H9 (cell line): ENCODE data around the gene ZBP1. TPM values are rescaled to one million over a fixed set of nuclear protein-coding genes. Genes with fewer than 3 reads are reported as not detected.

Experiments used
- DNase-seq: peaks from one replicate; pipeline ENCODE4 v3.0.0-alpha.2; 2017
- H2AFZ ChIP-seq: one replicate; pipeline ENCODE4 v1.6.1; 2013; ENCODE audit warnings: mild to moderate bottlenecking, low read length, control low read depth, moderate library complexity
- H2AK5ac ChIP-seq: 2 replicates; pipeline ENCODE4 v1.6.1; 2013; ENCODE audit warnings: low read length, control low read depth, mixed read lengths; ENCODE audit not compliant: insufficient read length
- H2BK120ac ChIP-seq: one replicate; pipeline ENCODE4 v1.6.1; 2013; ENCODE audit warnings: low read depth, mild to moderate bottlenecking, low read length, control low read depth, inconsistent platforms; ENCODE audit not compliant: poor library complexity, severe bottlenecking
- H2BK12ac ChIP-seq: 2 replicates; pipeline ENCODE4 v1.6.1; 2013; ENCODE audit warnings: low read length, control low read depth, mixed read lengths, low read depth; ENCODE audit not compliant: insufficient read length
- H2BK15ac ChIP-seq: 2 replicates; pipeline ENCODE4 v1.6.1; 2013; ENCODE audit warnings: low read depth, low read length, control low read depth
- H2BK20ac ChIP-seq: one replicate; pipeline ENCODE4 v1.6.1; 2013; ENCODE audit warnings: low read depth, mild to moderate bottlenecking, low read length, control low read depth, inconsistent platforms; ENCODE audit not compliant: poor library complexity, severe bottlenecking
- H2BK5ac ChIP-seq: 2 replicates; pipeline ENCODE4 v1.6.1; 2013; ENCODE audit warnings: low read length, control low read depth, mixed read lengths; ENCODE audit not compliant: insufficient read length
- H3K14ac ChIP-seq: 2 replicates; pipeline ENCODE4 v1.6.1; 2013; ENCODE audit warnings: low read length, control low read depth; ENCODE audit not compliant: insufficient read depth
- H3K18ac ChIP-seq: 2 replicates; pipeline ENCODE4 v1.6.1; 2013; ENCODE audit warnings: low read depth, mild to moderate bottlenecking, mixed read lengths, low read length, control low read depth; ENCODE audit not compliant: insufficient read length
- H3K23ac ChIP-seq: 2 replicates; pipeline ENCODE4 v1.6.1; 2013; ENCODE audit warnings: low read length, control low read depth, mixed read lengths, low read depth; ENCODE audit not compliant: insufficient read length
- H3K23me2 ChIP-seq: 2 replicates; pipeline ENCODE4 v1.6.1; 2013; ENCODE audit warnings: low read depth, mild to moderate bottlenecking, mixed read lengths, low read length, control low read depth; ENCODE audit not compliant: insufficient read length, poor library complexity, severe bottlenecking
- H3K27ac ChIP-seq: 2 replicates; pipeline ENCODE4 v1.5.1; 2013; ENCODE audit warnings: low read length, control low read depth, mixed read lengths, low read depth; ENCODE audit not compliant: insufficient read length
- H3K27me3 ChIP-seq: 2 replicates; pipeline ENCODE4 v1.6.1; 2013; ENCODE audit warnings: low read length, control low read depth, inconsistent platforms; ENCODE audit not compliant: insufficient read depth
- H3K4ac ChIP-seq: 2 replicates; pipeline ENCODE4 v1.6.1; 2013; ENCODE audit warnings: low read depth, mild to moderate bottlenecking, control low read depth, inconsistent platforms, low read length, moderate library complexity
- H3K4me1 ChIP-seq: 2 replicates; pipeline ENCODE4 v1.6.1; 2013; ENCODE audit warnings: low read length, control low read depth, inconsistent platforms; ENCODE audit not compliant: insufficient read depth
- H3K4me2 ChIP-seq: 2 replicates; pipeline ENCODE4 v1.6.1; 2013; ENCODE audit warnings: low read length, control low read depth, mixed read lengths; ENCODE audit not compliant: insufficient read length, insufficient read depth
- H3K56ac ChIP-seq: 2 replicates; pipeline ENCODE4 v1.6.1; 2013; ENCODE audit warnings: low read depth, mild to moderate bottlenecking, mixed read lengths, low read length, control low read depth; ENCODE audit not compliant: insufficient read length
- H3K79me1 ChIP-seq: 2 replicates; pipeline ENCODE4 v1.6.1; 2013; ENCODE audit warnings: low read depth, mild to moderate bottlenecking, moderate library complexity, low read length, control low read depth, inconsistent platforms; ENCODE audit not compliant: insufficient read depth, poor library complexity, severe bottlenecking
- H3K79me2 ChIP-seq: 2 replicates; pipeline ENCODE4 v1.6.1; 2013; ENCODE audit warnings: low read length, control low read depth, inconsistent platforms; ENCODE audit not compliant: insufficient read depth
- H3K9ac ChIP-seq: 2 replicates; pipeline ENCODE4 v1.6.1; 2013; ENCODE audit warnings: low read length, control low read depth, mixed read lengths; ENCODE audit not compliant: insufficient read length; ENCODE audit errors: extremely low read depth
- H3K9me3 ChIP-seq: one replicate; pipeline ENCODE4 v1.6.1; 2013; ENCODE audit warnings: low read depth, low read length, inconsistent platforms; ENCODE audit not compliant: control insufficient read depth
- H3T11ph ChIP-seq: one replicate; pipeline ENCODE4 v1.6.1; 2013; ENCODE audit warnings: mild to moderate bottlenecking, low read length, control low read depth, inconsistent platforms
- H4K20me1 ChIP-seq: one replicate; pipeline ENCODE4 v1.6.1; 2013; ENCODE audit not compliant: control insufficient read depth, insufficient read length, insufficient read depth
- H4K5ac ChIP-seq: 2 replicates; pipeline ENCODE4 v1.6.1; 2013; ENCODE audit warnings: low read depth, mild to moderate bottlenecking, mixed read lengths, low read length, control low read depth; ENCODE audit not compliant: insufficient read length
- H4K8ac ChIP-seq: replicated peaks from 2 replicates; pipeline ENCODE4 v1.6.1; 2013; ENCODE audit warnings: low read length, control low read depth, mixed read lengths, low read depth; ENCODE audit not compliant: insufficient read length
- H4K91ac ChIP-seq: 2 replicates; pipeline ENCODE4 v1.6.1; 2013; ENCODE audit warnings: low read depth, mild to moderate bottlenecking, moderate library complexity, mixed read lengths, low read length, control low read depth; ENCODE audit not compliant: insufficient read length
- H3K27ac Mint-ChIP-seq, 3 experiments: 2 replicates in 2 of 3; 3 replicates in 1 of 3; pipeline ENCODE4 v1.8.0; 2020 to 2021; ENCODE audit warnings: mixed read lengths in 3 of 3, mild to moderate bottlenecking in 1 of 3, moderate library complexity in 1 of 3
- H3K27me3 Mint-ChIP-seq: 2 replicates; pipeline ENCODE4 v1.8.0; 2021; ENCODE audit warnings: low read depth, mild to moderate bottlenecking, moderate library complexity, mixed read lengths
- H3K36me3 Mint-ChIP-seq, 3 experiments: 2 replicates in 2 of 3; 3 replicates in 1 of 3; pipeline ENCODE4 v1.8.0; 2020 to 2021; ENCODE audit warnings: low read depth in 3 of 3, mixed read lengths in 3 of 3; ENCODE audit not compliant: insufficient read depth in 1 of 3
- H3K4me1 Mint-ChIP-seq, 2 experiments: 2 replicates each; pipeline ENCODE4 v1.8.0; 2020; ENCODE audit warnings: mixed read lengths in 2 of 2
- H3K4me3 Mint-ChIP-seq, 2 experiments: 2 replicates in 1 of 2; 3 replicates in 1 of 2; pipeline ENCODE4 v1.8.0; 2020 to 2021; ENCODE audit warnings: mild to moderate bottlenecking in 2 of 2, mixed read lengths in 2 of 2, moderate library complexity in 1 of 2
- H3K9me3 Mint-ChIP-seq, 2 experiments: 2 replicates in 1 of 2; 3 replicates in 1 of 2; pipeline ENCODE4 v1.8.0; 2020; ENCODE audit warnings: mild to moderate bottlenecking in 2 of 2, mixed read lengths in 2 of 2, moderate library complexity in 1 of 2
- WGBS: extraction: QIAGEN DNeasy Blood & Tissue Kit; methylation state at CpG from one replicate; pipeline ENCODE4 v1.1.7; 2013; ENCODE audit warnings: missing lambda C conversion rate, low lambda C conversion rate, mixed read lengths; ENCODE audit not compliant: insufficient read length; ENCODE audit errors: extremely low coverage; 5-methylcytosine and 5-hydroxymethylcytosine counted together
- total RNA-seq: library from RNA; stranded (reverse); gene quantifications from 2 replicates; pipeline ENCODE4 v1.2.1, GENCODE V29; 2021
- TF ChIP-seq, protein P1 (sequence below): fragments of 200-600 bp; sonication (generic); conservative IDR thresholded peaks from 3 replicates; pipeline ENCODE4 v1.8.0; 2021; ENCODE audit warnings: antibody characterized with exemption, mild to moderate bottlenecking

ZBP1 gene
- total RNA-seq, 1 experiment from 2014 or later, result not detected

DNA sequence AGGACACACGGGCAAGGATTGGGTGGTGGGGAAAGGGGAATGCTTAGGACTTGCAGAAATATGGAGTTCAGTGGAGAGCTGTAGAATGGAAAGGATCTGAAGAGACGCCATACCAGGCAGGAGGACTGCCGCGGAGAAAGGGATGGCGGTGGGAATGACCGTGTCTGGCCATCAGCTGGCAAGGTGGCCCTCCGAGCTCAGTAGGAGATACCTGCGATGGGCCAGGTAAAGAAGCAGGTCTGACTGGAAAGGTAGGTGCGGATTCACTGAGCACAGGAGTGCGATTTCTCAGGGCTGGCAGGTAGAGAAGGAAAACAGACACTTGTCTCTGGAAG, 33.3 kb downstream of the ZBP1 start:
- no peak overlapping the region for H2AK5ac ChIP-seq
- no peak overlapping the region for H3K18ac ChIP-seq
- no peak for DNase-seq
- H3K4me3 Mint-ChIP-seq, result no peak overlapping the region
- no peak overlapping the region for H2BK5ac ChIP-seq
- H3K4me1 ChIP-seq, result no peaks in the 10 kb centered on the region
- no peak overlapping the region for H2AFZ ChIP-seq
- H2BK15ac ChIP-seq, result no peak overlapping the region
- no peaks in the 10 kb centered on the region for H4K20me1 ChIP-seq
- H3K9me3 Mint-ChIP-seq, result peaks cover 0 to 9% of the 10 kb centered on the region in 2 experiments; a peak in 3 of 5 replicates
- no peaks in the 10 kb centered on the region for H3K23me2 ChIP-seq
- H3K79me1 ChIP-seq, result no peaks in the 10 kb centered on the region
- H3K27me3 Mint-ChIP-seq, result peaks cover 7% of the 10 kb centered on the region
- no peak overlapping the region for H3K4ac ChIP-seq
- no peak overlapping the region for H3K14ac ChIP-seq
- H3K9me3 ChIP-seq, result no peaks in the 10 kb centered on the region
- H3K9ac ChIP-seq, result no peak overlapping the region
- no peak overlapping the region for H3T11ph ChIP-seq
- H3K56ac ChIP-seq, result no peak overlapping the region
- no peak overlapping the region for H3K27ac ChIP-seq
- no peak overlapping the region for H4K8ac ChIP-seq
- TF ChIP-seq, protein P1, sequence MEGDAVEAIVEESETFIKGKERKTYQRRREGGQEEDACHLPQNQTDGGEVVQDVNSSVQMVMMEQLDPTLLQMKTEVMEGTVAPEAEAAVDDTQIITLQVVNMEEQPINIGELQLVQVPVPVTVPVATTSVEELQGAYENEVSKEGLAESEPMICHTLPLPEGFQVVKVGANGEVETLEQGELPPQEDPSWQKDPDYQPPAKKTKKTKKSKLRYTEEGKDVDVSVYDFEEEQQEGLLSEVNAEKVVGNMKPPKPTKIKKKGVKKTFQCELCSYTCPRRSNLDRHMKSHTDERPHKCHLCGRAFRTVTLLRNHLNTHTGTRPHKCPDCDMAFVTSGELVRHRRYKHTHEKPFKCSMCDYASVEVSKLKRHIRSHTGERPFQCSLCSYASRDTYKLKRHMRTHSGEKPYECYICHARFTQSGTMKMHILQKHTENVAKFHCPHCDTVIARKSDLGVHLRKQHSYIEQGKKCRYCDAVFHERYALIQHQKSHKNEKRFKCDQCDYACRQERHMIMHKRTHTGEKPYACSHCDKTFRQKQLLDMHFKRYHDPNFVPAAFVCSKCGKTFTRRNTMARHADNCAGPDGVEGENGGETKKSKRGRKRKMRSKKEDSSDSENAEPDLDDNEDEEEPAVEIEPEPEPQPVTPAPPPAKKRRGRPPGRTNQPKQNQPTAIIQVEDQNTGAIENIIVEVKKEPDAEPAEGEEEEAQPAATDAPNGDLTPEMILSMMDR, result no peak
- H4K91ac ChIP-seq, result no peak overlapping the region
- H4K5ac ChIP-seq, result no peak overlapping the region
- peaks cover 10 to 33% of the 10 kb centered on the region in 2 experiments for H3K4me1 Mint-ChIP-seq
- H3K4me2 ChIP-seq, result no peak overlapping the region
- no peaks in the 10 kb centered on the region for H3K79me2 ChIP-seq
- no peak overlapping the region for H3K27ac Mint-ChIP-seq
- no CpG with 5 or more reads among the region's 10 CpGs for WGBS
- H3K23ac ChIP-seq, result no peak overlapping the region
- no peak overlapping the region for H2BK12ac ChIP-seq
- H2BK20ac ChIP-seq, result no peak overlapping the region
- H3K36me3 Mint-ChIP-seq, result no peaks in the 10 kb centered on the region
- H3K27me3 ChIP-seq, result no peaks in the 10 kb centered on the region
- H2BK120ac ChIP-seq, result no peak overlapping the region
